ENCODE data around the gene DNAH5.

The DNAH5 gene

GRCh38 chr5:13934125-13934524, 10.4 kb downstream of the DNAH5 start:
- DNase-seq, result no peak

- no peak for DNase-seq
Measured at GRCh38 chr5:13932561-13932960, 11.9 kb downstream of the DNAH5 start.

DNA sequence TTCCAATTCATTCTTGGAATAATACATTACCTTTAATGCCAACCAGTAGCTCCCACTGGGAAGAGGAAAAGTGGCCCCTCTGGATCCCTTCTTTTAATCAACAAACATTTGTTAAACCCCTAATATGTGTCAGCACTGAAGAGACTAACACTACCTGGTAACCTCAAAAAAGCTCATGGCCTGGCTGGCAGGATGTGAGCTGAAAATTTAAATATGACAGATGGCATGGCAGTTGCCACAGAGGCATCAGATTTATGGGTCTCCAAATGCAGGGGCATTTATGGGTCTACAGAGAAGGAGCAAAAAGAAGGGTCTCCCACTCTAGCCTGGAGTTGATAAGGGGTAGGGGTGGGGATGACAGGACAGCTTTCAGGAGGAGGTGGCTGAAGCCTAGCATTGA, 12.5 kb downstream of the DNAH5 start:
- DNase-seq, result no peak

DNA sequence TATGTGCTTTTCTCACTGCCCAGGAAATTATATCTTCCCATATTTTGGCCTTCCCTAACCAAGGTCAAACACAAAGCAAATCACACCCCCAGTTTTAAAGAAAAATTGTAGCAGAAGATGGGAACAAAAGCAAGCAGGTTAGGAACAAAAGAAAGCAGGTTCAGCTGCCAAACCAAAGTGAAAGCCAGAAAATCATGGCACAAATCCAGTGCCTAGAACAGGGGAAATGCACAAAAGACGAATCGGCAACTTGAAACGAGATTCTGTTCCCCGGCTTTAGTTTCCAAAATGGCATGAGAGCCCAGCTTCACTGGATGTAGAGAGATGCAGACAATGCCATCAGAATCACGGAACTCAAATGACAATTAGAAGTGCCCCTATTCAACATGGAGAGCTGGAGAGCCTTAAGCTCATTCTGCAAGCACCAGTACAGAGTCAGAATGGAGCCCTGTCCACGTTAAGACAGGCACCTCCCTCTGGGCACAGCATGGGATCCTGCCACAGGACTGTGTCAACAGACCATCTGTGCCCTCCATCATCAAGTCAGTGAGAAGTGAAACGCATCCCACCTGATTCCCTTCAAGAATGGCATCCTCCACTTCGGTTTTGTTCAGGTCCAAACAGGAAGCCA, 13.8 kb downstream of the DNAH5 start:
- DNase-seq, result no peak

- no peak for DNase-seq
Measured at GRCh38 chr5:13926731-13927130, 17.8 kb downstream of the DNAH5 start.

DNA sequence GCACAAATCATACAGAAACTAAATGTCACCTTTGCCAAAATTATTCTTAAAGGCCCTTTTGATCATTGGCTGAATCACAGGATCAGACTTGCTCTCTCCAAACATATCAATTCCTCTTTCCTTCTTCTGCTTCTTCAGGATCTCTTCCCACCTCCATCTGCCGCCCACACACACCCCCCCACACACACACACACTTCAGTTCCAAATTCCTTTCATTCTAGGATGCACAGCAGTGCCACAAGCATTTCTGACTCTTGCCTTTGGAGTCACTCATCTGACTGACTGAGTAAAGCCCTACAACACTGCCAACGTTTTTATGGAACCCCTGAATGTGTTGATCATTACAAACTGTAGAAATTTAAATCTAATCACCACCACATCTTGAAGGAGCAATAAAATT, 22.9 kb downstream of the DNAH5 start:
- no peak for DNase-seq

DNA sequence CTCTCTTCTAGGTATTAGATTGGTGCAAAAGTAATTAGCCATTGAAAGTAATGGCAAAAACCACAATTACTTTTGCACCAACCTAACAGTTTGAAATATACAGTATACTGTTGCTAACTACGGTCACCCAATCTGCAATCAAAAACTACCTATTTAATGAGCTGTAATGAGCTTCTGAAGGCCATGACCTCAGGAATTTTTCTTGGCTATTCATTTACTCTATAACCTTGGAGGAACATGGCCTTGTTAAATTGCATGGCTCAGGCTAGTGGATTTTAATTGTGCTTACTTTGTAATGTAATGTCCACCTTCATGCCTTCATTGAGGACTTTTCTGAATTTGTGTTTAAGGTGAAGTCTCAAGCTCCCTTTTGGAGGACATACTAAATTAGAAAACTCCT, 24.7 kb downstream of the DNAH5 start:
- no peak for DNase-seq

DNA sequence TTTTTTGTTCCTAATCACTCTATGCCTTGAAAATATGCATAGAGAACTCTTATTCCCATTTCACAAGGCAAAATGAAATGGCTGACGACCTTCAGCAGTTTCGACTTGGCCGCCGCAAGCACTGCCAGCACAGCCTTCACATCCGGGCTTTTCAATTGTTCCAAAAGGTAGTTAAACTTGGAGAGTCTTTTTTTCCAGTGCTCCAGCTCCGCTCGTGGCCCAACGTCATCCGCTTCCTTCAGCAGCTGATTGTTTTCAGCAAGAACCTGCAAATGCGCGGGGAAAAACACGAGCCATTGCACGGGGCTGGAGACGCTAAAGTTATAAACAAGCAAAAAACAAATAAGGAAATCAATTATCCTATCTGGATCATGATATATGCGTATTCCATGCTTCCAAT, 25.4 kb downstream of the DNAH5 start:
- no peak for DNase-seq

DNA sequence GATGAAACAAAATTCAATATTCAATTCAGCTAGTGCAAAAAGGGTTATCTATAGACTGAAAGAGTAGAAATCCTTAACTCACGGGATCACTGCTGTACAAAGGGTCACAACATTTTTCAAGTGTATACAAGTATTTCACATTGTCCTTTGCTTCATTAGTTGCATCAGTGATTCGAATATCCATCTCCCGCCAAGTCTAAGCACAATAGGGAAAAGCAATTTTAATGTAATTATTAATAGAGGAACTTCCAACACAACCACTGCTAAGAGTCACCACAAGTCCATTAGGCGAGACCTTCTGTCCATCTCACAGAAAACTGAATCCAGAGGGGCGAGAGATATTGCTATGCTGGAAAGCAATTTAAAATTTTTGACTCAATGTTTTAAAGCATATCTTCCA, 27.4 kb downstream of the DNAH5 start:
- no peak for DNase-seq

- no peak for DNase-seq
Measured at GRCh38 chr5:13913962-13914361, 30.5 kb downstream of the DNAH5 start.

- DNase-seq, result no peak
Measured at GRCh38 chr5:13910637-13911288, 33.7 kb downstream of the DNAH5 start.

DNA sequence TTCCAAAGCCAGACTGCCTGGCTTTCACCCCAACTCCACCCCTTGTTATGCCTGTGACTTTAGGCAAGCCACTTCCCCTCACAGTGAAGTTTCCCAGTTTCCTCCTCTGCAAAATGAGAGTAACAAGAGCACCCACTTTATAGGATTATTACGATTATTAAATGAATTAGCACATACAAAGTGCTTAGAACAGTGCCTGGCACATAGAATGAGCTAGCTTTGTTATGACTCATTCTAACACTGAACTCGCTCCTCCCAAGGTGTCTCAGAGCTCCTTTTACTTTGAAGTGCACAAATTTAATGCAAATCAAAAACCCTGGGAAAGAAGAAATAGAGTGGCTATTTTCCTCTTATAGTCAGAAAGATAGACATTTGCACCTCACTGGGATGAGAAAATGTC, 34.3 kb downstream of the DNAH5 start:
- no peak for DNase-seq

DNA sequence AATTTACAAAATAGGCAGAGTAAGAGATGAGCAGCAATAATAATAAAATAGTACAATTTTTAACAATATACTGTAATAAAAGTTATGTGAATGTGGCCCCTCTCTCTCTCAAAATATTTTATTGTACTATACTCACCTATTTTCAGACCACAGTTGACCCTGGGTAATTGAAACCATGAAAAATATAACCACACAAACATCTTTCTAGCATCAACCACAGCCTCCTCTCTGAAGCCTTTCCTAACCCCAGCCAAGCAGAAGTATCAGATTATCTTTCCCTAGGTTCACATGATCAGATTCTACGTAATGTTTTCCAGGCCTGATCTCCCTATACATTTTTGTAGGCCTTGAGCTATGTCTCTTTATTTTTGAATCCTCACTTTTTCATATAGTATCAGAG, 35.2 kb downstream of the DNAH5 start:
- DNase-seq, result no peak

DNA sequence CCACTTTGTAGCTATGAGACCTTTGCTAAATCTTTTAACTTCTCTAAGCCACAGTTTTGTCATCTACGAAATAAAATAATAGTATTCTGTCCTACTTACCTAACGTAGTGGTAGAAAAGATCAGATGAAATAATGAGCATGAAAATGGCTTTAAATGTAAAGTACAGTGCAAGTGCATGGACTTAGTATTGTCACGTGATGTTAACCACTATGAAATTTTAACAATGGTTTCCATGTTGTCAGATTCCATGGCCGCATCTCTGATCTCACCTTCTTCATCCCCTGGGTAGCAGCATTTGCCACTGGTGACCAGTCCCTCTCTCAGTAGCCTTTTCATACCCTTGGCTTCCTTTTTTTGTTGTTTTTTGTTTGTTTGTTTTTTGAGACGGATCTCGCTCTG, 45.9 kb downstream of the DNAH5 start:
- DNase-seq, result no peak

DNA sequence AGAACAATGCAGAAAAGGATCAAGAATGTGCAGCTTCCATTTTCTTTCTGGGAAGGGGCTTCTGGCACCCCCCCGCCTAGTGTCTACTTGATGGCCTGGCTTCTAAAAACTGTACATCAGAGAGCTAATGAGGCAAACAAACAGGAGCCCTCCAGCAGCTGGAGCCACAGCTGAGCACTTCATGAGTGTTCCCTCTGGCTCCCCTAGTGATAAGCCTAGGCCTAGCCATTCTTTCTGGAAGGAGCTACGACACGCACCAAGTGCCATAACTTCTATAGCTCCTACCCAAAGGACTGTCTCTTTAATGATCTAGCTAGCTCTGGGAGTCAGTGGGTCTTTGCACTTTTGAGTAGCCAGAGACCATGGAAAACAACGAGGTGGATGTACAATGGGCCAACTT, 66.1 kb downstream of the DNAH5 start:
- DNase-seq, result no peak

DNA sequence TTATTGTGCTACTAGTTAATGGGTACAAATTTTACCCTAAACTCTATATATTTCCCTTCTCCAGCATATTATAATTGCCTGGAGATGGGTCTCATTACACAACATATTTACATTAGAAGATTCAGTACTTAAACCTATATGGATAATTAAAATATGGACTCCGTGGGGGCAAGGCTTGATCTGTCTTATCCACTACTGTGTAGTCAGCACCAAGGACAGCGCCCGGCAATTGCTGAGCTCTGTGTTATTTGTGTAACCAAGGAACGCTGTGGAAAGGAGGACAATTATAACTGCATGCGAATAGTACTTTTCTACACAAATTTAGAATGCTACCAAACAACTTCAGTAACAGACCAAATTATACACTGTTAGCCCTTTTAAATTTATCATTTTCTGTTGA, 77.7 kb downstream of the DNAH5 start:
- no peak for DNase-seq

GRCh38 chr5:13865312-13865711, 79.2 kb downstream of the DNAH5 start:
- DNase-seq, result no peak

- no peak for DNase-seq
Measured at GRCh38 chr5:13860146-13860545, 84.3 kb downstream of the DNAH5 start.

GRCh38 chr5:13859270-13860065, 85.0 kb downstream of the DNAH5 start:
- DNase-seq, result no peak

DNA sequence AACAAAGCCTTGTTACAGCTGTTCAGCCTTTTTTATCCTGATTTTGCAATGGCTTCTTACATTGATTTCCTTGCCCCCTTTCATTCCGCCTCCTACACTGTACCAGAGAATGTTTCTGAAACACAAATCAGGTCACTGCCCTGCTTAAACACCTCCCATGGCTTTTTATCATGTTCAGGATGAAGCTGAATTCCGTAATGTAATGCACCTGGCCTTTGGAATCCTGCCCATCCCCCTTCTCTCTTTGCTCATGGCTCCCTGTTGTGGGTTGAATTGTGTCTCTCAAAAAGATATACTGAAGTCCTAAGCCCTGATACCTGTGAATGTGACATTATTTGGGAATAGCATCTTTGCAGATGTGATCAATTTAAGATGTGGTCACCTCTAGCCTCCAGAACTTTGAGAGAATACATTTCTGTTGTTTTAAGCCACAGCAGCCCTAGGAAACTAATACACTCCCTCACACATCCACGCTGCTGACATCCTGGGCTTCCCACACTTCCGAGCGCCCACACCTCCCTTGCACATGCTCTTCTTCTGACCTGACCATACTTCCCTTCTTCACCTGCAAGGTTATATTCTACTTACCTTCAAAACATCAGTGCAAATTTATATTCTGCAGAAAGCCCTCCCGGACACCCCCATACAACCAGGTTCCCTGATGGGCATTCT, 101.2 kb downstream of the DNAH5 start:
- DNase-seq, result no peak

- DNase-seq, result no peak
Measured at GRCh38 chr5:13833440-13833839, 111.0 kb downstream of the DNAH5 start.

- DNase-seq, result no peak
Measured at GRCh38 chr5:13831351-13831750, 113.1 kb downstream of the DNAH5 start.

GRCh38 chr5:13830536-13830935, 114.0 kb downstream of the DNAH5 start:
- no peak for DNase-seq

DNA sequence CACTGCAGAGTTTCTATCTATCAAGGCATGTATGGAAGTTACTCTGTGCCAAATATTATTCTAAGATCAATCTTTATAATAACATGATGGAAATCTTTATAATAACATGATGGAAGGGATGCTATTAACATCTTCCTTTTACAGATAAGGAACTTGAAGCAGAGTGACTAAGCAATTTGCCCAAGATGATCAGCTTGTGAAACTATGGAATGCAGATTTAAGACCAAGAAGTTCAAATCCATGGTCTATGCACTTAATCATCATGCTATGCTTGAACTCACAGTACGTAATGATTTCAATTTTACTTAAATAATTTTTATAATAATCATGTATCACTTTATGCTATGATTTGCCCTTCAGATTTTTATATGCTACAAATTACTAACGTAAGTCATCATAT, 123.1 kb downstream of the DNAH5 start:
- no peak for DNase-seq

Data from GF-D8 (cell line).